HEK293T (cell line): Measurements from ENCODE around the gene PAPSS1.

Experiments used
- FOXA1 ChIP-seq: fragments of 450-650 bp; IDR thresholded peaks from 2 replicates; pipeline ENCODE4 v1.6.1; 2016; ENCODE audit warnings: mild to moderate bottlenecking
- SUZ12 ChIP-seq: fragments of 450-650 bp; IDR thresholded peaks from 2 replicates; pipeline ENCODE4 v1.6.1; 2016; ENCODE audit warnings: mild to moderate bottlenecking

- TF ChIP-seq FOXA1: no peak
- TF ChIP-seq SUZ12: no peak
These were observed 14.1 kb upstream of the PAPSS1 start for GRCh38 chr4:107734120-107734519.
